Amygdala (tissue), 56 donors: ENCODE measurements around the gene ATG7.
"Not testable (repeated sequence)": the region's sequence is repeated elsewhere in the genome, so short reads cannot be mapped to it uniquely, and the experiment has no call there.

ENCODE experiments used
- DNase-seq, 56 donors: peaks; one replicate each; lab custom pipeline; 2025; lab: John Stamatoyannopoulos, UW

Gene ATG7

DNA sequence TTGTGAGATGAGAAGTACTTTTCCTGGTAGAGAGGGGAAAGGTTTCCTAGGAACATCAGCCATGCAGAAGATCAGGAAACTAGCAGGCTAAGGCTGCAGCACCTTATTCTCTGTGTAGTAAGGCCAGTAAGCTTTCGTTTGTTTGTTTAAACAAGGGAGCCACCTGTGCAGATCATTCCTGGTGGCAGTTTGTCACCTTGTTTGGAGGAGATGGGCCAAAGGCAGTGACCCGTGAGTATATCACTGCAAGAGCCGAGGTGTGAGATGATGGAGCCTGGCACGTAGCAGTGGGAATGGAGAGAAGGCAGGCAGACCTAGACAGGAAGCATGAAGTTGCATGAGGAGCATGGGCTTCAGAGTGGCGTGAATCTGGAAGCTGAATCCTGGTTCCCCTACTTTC, 19.6 kb downstream of the ATG7 start:
- no peak for DNase-seq

DNA sequence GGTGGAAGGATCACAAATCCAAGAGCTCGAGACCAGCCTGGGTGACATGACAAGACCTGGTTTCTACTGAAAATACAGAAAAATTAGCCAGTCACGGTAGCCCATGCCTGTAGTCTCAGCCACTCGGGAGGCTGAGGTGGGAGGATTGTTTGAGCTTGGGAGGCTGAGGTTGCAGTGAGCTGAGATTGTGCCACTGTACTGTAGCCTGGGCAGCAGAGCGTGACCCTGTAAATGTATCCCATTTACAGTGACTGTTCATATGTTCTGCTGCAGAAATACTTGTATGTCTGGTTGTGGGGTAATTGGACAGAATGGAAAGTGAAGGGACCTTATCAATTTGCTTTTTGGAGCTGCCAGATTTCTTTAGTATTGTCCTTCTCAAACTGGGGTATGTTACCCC, 24.9 kb downstream of the ATG7 start:
- no peak for DNase-seq

DNA sequence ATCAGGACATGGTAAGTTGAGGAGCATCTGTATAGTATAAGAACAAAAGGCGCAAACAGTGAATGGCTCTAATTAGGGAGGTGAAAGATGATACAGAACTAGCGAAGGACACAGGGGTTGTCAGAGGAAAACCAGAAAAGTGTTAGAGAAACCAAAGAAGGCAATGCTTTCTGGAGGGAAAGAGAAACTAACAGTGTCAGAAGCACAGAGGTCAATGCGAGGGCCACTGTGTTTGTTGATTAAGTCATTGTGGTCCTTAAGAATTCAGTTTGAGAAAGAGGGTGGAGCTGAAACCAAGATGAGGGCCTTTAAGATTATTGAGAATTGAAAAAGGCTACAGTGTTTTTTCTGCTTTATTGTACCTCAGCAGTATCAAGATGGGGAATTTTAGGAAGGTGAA, 28.8 kb downstream of the ATG7 start:
- DNase-seq, result no peak

DNA sequence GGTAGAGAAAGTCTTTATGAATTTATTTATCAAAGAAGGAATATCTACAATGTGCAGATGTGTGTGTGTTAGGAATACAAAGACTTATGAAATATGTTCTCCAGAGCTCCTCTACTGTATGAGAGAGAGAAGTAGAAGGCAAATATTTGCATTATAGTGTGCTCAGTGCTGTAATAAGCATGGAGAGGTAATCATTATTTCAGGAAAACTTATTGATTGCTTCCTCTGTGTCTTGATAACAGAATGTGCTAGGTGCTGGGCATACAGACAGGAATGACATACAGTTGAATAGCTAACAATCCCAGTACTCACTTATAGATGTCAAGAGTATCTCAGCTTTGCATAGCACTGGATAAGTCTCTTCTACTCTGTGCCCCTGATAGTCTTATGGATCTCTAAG, 30.2 kb downstream of the ATG7 start:
- DNase-seq, result no peak

DNA sequence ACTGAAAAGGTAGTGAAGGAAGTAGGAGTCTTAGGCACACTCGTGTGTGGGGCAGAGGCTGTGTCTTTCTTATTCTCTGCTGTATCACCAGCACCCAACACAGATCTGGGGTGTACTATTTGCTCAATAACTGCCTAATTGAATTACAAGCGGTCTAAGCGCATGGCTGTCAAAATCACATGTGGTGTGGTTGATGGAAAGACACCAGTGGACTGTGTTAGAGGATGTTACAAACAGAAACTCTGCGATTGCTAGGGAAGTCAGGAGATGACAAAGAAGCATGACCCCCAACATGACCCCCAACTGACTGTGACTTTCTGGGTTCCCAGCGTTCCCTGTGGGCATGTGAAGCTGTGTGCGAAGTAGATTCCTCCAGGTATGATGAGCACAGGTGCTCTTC, 32.0 kb downstream of the ATG7 start:
- no peak for DNase-seq

DNA sequence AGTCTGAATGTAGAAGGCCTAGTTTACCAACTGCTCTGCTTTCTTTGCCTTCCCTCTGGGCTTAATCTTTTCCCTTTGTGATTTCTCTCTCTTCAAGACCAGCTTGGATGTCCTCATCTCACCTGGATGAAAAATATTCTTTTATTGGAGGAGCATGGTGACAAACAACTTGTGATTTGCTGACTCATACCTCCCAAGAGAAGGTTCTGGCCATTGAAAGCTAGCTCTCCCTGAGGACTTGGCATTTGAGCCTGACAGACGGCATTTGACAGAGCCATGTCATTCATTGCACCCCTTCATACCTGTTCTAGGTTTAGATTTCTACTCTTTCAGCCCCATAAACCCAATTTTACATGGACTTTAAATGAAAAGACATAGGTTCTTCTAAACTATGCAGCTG, 33.3 kb downstream of the ATG7 start:
- DNase-seq, result no peak

DNA sequence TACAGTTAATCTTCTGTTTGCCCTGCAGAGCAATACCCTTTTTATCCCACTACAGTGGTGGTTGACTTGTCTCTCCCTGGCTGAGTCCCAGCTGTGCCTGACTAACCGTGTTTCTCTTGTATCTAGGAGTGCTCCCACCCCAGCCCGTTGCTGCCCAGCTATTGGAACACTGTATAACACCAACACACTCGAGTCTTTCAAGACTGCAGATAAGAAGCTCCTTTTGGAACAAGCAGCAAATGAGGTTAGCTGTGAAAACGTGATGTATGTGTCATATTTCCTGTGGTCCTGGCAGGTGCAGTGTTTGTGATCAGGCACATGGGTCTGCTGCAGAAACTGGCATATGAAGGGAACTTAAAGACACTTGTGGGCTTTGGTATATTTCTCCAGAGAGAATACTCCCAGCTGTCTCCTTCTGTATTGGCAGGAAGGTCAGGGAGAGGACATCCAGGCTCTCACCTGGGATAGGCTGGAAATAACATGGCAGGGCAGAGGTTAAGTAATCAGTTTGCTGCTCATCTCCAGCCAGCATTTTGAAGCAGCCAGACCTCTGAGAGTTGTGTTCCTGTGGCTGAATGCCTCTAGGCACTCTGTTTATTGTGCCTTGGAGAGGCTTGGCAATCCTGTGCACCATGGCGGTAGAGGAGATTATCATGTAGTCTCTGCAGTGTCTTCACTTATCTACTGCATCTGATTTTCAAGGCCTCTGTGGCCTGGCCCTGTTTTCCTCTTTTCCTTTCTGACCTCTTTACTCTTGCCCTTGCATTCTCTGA, 34.8 kb downstream of the ATG7 start:
- DNase-seq, result peak in 4 of 56 donors; percentile 8 to 23 (median 11)

DNA sequence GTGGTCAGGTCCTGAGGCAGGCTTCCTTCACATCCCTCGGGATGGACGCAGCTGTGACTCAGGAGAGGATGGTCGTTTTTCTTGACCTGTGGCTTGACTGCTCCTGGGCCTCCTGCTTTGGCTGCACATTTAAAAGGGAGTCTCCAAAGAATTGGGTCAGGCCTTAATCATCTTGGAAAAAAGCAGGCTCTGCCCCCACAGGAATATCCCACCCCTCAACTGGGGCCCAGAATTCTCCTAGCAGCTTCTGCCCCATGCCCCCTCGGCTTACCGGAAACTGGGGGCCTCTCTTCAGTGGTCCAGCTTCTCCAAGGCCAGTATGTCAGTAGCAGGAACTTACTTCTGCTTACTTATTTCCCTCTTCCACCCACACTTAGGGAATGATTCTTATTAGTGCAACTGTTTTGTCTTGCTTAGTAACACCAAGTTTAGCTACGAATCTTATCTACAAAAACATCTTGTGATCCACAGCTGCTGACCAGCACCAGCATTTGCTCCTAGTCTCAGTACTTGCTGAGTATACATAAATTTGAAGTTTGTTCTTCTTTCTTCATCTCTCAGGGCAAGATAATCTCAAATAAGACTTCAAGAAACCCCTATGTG, 35.7 kb downstream of the ATG7 start:
- DNase-seq, result no peak

DNA sequence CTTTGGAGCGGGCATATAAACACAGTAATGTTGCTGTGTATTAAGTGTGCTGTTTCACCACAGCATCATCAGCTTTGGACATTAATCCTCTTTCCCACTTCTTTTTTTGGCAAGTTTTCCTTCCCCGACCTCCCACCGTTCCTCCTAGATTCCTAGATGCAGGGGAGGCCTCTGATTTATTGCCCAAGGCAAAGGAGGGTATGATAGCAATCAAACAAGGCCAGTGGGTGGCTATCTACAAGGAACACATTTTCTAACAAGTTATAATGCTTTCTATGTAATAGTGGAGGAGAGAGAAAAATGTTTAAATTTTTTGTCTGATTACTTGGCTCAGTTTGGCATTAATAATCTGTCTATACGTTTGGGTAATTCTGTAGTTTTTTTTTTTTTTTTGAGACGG, 38.1 kb downstream of the ATG7 start:
- DNase-seq, result no peak

DNA sequence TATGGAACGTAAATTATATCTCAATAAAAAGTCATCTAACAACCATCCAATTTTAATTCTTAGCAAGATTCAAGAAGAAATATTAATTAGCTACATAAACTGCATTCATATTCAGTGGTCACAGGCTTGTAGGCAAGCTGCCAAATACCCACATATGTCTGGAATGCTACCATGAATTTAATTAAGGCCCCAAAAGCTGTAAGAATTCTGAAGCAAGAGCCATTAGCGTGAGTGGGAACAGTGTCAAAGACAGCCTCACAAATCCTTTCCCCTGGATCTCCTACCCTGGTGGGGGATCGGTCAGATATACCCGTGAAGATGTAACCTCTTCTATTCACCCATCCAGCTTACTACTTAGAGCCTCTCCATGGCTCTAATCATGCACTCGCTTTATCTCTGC, 40.0 kb downstream of the ATG7 start:
- peak in 1 of 56 donors; percentile 40 for DNase-seq

DNA sequence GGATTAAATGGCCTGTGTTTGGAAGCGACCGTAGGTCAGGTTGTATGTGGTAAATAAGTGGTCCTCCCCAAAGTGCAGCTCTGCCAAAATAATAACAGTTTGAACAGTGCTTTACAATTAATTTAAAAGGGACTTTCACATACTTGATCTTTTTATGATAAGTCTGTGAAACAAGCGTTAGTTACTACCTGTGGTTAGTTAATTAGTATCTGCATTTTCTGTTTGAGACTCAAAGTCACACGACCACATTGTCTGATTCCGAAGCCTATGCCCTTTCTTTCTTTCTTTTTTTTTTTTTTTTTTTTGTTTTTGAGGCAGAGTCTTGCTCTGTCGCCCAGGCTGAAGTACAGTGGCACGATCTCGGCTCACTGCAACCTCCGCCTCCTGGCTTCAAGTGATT, 45.1 kb downstream of the ATG7 start:
- DNase-seq, result no peak

DNA sequence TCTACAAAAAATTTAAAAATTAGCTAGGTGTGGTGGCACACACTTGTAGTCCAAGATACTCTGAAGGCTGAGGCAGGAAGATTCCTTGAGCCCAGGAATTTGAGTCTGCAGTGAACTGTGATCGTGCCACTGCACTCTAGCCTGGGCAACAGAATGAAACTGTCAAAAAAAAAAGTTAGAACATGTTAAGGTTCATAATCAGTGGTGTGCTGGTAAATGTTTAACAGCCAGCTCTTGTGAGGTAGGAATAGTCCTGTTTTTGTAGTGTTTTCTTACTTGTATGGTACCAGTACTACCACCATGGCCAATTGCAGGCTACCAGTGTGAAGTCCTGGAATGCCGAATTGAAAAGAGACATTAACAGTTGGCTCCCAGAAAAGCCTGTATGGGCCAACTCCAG, 50.7 kb downstream of the ATG7 start:
- no peak for DNase-seq

DNA sequence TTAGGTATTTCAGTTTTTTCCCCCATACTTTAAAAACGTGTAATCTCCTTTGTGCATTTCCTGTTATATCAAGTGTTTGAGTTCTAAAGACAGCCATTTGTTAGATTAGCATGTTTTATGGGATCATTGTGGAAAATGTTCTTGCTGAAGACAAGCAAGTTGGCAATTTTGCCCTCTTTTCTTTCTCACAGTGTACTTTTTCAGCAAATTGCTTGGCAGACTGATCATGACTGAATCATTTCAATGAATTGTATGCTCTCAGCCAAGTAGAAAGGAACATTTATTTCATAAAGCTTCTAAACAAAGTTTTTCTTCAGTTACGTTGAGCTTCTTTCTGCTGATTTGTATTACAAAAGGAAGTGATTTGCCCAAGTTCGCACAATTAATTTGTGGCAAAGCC, 51.6 kb downstream of the ATG7 start:
- peak in 1 of 56 donors; percentile 26 for DNase-seq

DNA sequence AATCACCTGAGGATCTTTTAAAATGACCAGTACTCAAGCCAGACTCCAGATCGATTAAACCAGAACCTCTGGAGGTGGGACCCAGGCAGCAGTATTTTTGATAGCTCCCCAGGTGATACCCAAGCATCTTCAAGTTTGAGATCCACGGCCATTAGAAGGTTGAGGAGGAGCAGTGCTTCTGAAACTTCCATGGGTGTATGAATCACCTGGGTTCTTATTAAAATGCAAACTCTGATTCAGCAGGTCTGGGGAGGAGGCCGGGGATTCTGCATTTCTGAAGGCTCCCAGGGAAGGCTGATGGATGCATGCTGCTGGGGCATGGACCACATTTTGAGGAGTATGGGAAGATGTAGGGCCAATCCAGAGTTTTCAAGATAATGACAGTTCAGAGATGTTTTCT, 55.4 kb downstream of the ATG7 start:
- DNase-seq, result no peak

DNA sequence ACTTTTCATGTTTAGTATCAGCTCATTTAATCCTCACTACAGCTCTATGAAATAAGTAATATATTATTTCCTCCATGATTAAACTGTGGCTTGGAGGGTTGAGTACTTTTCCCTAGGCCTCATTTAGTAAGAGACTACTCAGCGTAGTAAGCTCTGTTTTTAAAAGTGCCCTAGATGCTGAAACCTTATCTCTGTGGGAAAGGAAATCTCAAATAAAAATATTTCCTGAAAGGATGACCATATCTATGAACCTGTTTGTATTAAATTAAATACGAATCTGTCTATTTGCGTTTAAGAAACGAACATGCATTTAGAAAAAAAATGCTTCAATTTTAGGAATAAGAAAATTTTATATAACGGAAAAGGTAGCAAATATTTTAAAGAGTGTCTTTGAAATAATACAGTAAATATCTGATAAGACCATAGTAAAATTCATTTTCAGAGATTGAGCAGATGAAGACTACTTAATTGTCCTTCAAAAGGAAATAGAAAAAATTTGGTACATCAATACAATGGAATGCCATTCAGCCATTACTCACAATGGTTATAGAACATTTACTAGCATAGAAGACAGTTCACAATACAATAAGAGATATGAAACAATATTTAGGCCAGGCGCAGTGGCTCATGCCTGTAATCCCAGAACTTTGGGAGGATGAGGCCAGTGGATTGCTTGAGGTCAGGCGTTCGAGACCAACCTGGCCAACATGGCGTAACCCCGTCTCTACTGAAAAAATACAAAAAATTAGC, 56.2 kb downstream of the ATG7 start:
- DNase-seq, result no peak

DNA sequence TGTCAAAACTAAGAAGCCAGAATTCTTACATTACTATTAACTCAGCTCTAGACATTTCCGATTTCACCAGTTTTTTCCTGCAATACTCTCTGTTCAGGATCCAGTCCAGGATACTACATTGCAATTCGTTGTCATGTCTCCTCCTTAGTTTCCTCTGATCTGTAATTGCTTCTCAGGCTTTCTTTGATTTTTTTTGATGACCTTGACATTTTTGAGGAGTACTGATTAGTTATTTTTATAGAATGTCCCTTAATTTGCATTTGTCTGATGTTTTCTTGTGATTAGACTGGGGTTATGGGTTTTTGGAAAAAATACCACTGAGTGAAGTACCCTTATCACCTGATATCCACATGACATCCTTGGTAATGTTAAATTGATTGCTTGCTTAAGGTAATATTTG, 57.6 kb downstream of the ATG7 start:
- DNase-seq, result no peak

DNA sequence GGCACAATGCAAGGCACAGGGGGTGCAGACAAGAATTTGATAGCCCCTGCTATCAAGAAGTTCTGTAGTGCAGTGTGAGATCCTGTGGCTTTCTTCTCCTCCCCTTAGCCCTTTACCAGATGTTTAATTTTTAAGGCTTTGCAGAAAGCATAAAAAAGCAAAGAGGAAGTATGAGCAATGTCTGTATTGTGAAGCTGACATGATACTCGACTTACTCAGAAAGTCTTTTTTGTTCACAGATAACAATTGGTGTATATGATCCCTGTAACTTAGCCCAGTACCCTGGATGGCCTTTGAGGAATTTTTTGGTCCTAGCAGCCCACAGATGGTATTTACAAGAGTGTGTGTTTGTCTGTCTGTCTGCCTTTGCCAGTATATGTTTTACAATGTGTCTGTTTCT, 58.9 kb downstream of the ATG7 start:
- DNase-seq, result no peak

DNA sequence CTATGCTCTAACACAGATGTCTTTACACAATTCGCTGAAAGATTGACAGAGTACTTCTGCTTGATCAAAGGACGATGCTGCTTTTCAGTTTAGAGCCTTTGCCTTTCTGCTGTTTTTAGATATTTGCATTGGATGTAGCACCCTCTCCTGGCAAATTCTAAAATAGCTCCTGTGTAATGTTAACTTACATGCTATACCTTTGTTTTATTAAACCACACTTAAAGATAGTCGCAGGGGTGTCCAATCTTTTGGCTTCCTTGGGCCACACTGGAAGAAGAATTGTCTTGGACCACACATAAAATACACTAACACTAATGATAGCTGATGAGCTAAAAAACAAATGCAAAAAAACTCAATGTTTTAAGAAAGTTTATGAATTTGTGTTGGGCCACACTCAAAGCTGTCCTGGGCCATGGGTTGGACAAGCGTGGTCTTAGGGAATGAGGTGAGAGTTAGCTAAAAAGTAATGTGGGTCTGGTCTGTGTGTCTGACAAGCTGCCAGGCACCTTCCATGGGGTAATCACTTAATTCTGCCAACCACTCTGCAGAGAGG, 62.9 kb downstream of the ATG7 start:
- peak in 4 of 56 donors; percentile 7 to 66 (median 26) for DNase-seq

DNA sequence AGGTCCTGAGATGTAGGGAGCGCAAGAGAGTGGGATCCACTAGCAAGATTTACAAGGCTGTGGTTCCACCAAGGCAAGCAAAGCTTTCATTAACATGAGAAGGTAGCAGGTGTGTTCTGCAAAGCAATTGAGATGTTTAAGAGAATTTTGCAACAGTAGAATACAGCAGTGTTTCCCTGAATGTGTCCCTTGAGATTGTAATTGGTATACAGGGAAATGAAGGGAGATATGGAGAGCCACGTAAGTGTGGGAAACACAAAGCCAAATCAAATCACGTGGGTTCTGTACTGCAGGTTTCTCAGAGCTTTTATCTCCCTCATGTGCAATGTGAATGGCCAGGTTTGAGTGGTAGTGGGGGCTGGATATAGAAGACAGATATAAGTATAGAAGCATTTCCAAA, 67.3 kb downstream of the ATG7 start:
- no peak for DNase-seq

DNA sequence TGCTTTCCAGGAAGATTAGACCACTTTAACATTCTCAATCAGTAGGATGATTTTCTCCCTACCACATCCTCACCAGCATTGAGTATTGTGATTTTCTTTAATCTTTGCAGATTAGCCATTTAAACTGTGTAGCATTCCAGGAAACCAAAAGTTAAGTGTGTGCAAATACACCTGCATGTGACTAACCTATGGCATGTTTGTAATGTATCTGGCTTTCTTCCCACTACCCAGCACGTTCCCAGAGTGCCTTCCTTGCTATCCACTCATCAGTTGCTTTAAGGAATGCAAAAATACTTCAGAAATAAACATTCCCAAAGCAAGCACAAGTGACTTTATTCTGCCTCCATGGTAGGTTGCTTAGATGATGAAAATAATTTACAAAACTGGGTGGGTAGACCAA, 74.2 kb downstream of the ATG7 start:
- no peak for DNase-seq

DNA sequence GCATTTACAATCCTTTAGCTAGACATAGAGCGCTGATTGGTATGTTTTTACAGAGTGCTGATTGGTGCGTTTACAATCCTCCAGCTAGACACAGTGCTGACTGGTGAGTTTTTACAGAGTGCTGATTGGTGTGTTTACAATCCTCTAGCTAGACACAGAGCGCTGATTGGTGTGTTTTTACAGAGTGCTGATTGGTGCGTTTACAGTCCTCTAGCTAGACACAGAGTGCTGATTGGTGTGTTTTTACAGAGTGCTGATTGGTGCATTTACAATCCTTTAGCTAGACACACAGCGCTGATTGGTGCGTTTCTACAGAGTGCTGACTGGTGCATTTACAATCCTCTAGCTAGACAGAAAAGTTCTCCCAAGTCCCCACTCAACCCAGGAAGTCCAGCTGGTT, 76.7 kb downstream of the ATG7 start:
- DNase-seq, result not testable (repeated sequence)

DNA sequence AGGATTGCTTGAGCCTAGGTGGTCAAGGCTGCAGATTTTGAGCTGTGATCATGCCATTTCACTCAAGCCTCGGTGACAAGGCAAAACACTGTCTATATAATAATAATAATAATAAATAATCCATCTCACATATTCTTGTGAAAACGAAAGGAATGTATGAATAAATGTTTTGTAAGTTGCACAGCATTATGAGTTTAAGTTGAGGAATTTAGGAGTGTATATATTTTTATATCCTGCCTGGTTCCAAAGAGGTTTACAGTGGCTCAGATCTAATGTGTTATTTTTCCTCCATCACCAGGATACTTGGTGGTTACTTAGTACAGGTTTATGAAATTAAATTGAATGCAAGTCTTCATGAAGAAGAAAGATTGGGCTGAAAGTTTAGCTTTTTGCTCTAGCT, 77.2 kb downstream of the ATG7 start:
- no peak for DNase-seq
